GM18858 (cell line): ENCODE data around the gene ATRAID.
A peak's percentile ranks its signal among the peaks of the same experiment; 100 is the strongest.

Experiments used
- ATAC-seq: cut with Tn5 transposase; IDR thresholded peaks from one replicate; pipeline ENCODE4 v1.9.1; 2021; ENCODE audit not compliant: unreplicated experiment

The ATRAID gene

GRCh38 chr2:27247893-27248292, 36.1 kb downstream of the ATRAID start:
- ATAC-seq: no peak

DNA sequence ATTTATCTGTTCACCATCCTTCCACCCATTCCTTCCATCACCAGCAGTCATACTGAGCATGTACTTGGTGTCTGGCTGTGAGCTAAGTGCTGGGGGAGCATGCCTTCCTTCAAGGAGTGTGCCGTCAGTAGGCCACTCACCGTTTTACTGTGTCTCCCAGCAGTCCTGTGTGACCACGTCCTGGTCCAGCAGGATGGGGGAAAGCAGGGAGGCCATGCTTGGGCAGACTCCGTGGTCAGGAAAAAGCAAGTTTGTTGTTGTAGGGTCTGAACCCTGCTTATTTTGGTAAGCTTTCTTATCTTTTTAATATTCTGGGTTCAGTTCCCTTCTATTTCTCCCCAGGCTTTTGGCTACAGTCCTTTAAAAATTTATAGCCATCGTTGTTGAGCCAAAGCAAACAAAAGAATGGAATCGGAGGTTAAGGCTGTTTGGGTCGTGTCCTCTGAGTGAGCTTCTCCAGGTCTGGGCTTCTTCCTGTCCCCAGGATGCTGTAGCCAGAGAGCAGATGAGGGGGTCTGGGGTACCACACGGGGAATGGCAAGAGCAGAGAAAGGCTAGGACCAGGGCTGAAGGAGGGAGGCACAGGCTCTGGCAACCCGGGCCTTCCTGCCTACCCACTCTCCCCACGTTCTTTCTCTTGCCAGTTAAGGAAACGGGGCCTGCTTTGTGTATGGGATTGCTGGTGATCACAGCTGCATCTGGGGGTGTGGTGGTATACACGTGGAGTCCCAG, 37.5 kb downstream of the ATRAID start:
- no peak for ATAC-seq

DNA sequence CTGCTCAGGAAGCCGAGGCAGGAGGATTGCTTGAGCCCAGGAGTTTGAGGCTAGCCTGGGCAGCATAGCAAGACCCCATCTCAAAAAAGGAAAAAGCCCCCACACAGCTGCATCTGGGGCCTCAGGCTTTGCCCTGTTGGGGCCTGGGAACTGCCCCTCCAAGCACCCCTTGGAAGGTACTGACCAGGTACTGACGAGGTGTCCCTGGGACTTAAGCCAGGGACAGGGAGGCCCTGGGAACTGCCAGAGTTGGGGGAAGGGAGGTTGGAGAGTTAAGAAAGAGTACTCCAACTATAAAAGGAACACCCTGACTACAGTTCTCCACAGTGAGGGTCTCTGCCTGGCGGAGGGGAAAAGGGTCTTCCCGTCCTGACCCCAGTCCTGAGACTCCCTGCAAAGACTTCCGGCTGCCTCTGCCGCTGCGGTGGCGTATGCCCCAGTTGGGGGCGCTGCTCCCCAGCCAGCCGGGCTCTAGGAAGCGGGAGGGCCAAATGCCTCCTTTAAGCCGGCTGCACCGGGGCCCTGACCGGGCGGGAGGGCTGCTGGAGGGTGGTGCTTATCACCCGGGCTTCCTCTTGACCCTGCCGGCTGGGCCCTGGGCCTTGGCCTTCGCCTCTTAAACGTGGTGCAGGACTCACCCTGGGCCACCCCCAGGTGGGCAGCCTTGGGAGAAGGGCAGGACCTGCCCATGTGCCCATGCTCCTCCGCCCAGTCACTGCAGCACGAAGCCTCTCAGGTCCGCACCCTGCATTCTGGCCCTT, 38.2 kb downstream of the ATRAID start:
- ATAC-seq: no peak

GRCh38 chr2:27250652-27251379, 39.0 kb downstream of the ATRAID start:
- ATAC-seq: no peak

DNA sequence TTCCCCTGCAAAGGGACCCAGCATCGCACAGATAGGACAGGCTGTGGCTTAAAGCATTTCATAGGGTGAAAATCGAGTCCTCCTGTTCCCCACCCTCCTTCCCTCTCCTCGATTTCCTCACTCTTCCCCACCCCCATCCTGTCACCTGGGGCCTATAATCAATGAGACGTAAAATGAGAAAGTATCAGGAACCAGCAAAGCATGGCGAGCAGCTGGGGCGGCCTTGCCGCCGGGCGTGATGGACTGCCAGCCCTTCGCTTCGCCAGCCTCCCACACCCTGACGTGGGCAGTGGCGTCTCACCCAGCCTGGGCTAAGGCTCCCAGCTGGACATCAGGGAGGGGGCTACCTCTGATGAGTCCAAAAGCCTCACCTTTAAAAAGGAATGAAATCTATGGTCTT, 39.9 kb downstream of the ATRAID start:
- ATAC-seq: no peak

DNA sequence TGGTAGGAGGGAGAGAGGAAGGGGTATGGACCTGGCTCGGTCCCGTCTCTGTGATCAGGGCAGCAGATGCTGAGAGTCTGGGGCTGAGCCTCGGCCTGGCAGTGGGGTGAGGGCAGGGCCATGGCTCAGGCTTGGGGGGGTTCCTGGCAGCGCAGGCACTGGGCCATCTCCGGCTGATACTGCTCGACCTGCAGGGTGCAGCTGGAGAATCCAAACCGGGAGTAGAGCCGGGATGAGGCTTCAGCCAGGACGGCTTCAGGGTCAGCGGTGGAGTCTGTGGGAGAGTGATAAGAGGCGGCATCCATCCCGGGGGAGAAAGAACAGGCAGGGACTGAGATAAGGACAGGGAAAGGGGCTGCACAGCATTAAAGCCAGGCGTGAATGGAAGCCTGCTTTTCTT, 43.3 kb downstream of the ATRAID start:
- no peak for ATAC-seq

DNA sequence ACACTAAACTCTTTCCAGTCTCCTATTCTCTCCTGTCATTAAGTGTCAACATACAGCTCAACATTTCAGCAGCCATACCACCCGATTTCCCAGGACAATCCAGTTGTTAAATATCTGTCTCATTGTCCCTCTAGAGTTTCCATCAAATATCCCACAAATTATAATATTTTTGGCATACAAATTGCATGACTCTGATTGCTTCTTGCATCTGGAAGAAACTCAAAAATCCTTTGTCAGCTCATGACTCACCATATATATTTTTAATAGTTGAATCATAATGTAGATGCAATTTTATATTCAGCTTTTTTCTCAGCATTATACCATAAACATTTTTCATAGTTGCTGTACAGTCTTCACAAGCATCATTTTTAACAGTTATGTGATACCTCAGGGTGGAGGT, 43.8 kb downstream of the ATRAID start:
- ATAC-seq: no peak

DNA sequence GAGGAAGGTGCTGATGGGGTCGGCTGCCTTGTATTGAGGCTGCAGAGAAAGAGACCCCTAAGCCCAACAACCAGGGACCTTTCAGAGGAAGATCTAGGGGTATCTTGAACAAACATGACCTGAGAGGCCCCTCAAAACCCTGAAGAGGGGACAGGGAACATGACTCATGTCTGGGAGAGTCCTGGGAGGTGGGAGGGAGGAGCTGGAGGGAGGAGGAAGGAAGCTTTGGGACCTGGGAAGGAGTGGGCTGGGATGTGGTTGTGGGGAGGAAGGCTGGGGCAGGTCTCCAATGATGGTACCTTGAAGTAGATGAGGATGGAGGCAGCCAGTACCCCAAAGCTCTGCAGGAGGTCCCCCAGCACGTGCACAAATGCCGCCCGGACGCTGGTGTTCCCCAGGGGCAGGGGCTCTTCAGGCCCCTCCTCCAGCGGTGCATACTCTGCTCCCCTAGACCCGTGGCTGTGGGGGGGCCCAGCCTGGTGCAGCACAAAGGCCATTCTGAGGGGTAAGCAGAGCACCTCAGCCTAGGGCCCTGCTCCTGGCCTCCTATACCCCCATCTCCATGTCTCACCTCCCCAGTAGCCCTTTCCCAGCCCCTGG, 45.1 kb downstream of the ATRAID start:
- no peak for ATAC-seq

- no peak for ATAC-seq
Observed at GRCh38 chr2:27258051-27258450, 46.2 kb downstream of the ATRAID start.

- ATAC-seq: no peak
Observed at GRCh38 chr2:27261241-27261925, 49.5 kb downstream of the ATRAID start.

DNA sequence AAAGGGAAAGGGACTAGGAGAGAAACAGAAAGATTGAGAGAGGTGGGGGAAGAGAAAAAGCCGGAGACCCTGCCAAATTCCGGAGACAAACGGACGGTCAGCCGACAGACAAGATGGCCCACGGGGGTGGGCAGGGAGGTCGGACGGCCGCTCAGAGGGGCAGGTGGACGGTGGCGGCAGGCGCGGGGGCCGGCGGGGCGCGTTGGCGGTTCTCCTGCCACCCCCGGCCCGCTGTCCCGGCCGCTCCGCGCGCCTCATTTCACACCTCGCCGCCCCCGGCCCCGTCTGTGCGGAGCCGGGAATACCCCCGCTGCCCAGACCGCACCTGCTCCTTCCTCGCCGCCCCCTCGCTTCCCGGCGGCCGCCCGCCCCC, 50.1 kb downstream of the ATRAID start:
- no peak for ATAC-seq

DNA sequence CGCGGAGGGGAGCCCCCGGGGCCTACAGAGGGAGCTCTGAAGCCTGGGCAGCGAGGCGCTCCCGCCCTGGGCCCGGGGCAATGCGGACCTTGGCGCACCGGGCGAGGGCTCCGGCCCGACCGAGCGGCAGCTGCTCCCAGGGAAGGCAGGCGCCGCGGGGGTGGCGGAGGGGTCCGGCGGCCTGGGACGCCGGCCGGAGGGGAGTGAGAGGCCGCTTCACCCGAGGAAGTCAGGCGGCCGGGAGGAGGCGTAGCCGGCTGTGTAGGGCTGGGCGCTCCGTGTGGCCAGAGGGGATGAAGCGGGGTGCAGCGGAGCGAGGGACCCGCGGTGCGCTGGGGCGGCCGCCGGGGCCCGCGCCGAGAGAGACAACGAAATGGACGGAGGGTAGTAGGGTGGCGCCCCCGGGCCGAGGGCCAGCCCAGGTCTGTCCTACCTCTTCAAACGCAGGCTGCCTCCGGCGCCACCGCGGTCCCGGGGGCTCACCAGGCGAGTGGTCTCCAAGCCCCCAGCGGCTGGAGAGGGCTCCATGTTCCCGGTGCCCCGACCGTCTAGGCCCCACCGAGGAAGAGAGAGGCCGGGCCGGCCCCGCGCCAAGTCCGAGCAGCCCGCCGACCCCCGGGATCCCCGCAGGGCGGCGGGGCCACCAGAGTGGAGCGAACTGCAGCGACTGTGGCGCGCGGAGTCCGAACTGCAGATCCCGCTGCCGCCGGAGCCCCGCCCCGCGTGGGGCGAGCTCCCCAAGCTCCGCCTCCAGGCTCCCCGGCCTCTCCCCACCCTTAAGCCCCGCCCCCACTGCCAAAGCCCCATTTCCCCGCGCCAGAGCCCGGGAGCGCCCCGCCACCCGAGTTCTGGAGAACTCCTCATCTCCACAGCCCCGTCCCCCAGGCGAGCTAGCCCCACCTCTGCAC, 50.8 kb downstream of the ATRAID start, which contains the start of gene SLC30A3:
SLC30A3 (minus strand) TSS at position 669 of the 908 bp plus-strand sequence; CDS start at position 528, 141 bp downstream.
- ATAC-seq: no peak

DNA sequence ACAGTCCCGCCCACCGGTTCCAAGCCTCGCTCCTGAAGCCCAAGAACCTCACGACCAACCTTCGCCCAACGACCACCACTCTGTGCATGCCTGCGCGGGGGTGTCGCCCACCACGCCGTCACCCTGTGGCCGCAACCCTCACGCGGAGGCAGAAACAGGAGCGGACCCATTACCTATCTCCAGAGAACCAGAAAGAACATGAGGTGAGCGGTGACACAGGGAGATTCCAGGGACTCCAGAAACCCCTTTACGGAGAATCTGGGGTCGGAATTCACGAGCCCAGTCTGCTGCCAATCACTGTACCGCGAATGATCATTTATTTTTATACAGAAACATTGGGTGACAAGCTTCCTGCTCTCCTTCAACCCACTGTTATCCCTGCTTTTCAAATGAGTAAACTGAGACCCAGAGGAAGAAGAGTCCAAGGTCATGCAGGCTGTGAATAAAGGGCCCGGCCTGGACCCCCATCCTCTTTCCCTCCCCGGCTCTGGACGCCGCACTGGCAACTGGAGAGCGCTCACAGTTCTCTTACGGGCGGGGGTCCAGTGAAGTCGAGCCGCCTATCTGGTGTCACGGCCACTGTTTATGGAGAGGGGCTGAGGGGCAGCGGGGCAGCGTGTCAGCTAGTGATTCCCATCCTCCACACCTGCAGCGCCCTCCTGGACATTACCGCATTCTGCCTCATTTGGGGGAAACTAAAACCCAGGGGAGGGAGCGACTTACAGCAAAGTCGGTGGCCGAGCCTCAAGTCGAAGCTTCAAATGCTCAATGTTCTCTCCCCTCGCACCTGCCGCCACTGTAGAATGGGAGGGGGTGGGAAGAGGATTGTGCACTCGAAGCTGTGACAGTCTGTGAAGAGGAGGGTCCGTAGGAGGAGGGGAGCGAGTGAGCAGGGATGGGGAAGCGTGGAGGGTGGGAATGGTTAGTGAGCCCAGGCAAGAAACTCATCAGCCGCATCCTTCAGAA, 51.7 kb downstream of the ATRAID start:
- no peak for ATAC-seq

DNA sequence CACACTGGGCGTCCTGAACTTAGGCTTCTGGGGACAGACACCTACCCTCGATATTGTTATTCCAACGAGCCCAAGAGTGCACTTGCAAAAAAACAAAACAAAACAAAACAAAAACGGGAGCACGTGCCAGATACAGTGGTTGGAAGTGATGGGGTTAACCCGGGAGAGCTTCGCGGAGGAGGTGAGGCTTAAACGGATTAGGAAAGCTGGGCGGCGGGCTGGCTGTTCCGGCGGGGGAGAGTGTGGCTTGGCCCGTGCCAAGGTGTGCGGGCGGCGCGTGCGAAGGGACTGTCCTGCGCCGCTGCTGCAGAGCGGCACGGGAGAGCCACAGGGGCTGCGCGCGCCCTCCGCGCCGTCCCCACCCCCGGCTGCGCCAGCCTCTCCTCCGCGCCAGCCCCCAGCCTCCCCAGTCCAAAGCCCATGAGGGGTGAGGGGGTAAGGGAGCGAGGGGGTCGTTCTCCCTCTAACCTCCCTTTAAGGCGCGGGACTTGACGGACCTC, 52.5 kb downstream of the ATRAID start:
- ATAC-seq: no peak

- ATAC-seq: peak; percentile 44
Observed at GRCh38 chr2:27264753-27265535, 53.1 kb downstream of the ATRAID start.

GRCh38 chr2:27265536-27265870, 53.7 kb downstream of the ATRAID start:
- ATAC-seq: no peak
